Osteocyte (in vitro differentiated cells): Measurements from ENCODE around the gene POLR1H. TPM values are rescaled to one million over a fixed set of nuclear protein-coding genes. Genes with fewer than 3 reads are reported as not detected.

Source experiments
- DNase-seq: peaks from one replicate; pipeline ENCODE4 v3.0.0; 2021; ENCODE audit warnings: mixed read lengths; ENCODE audit not compliant: unreplicated experiment; ENCODE audit errors: extremely low spot score
- H3K27ac Mint-ChIP-seq: one replicate; pipeline ENCODE4 v1.8.0; 2021; ENCODE audit warnings: mild to moderate bottlenecking, mixed read lengths; ENCODE audit not compliant: unreplicated experiment
- H3K27me3 Mint-ChIP-seq: one replicate; pipeline ENCODE4 v1.8.0; 2021; ENCODE audit warnings: mixed read lengths; ENCODE audit not compliant: unreplicated experiment
- H3K36me3 Mint-ChIP-seq: one replicate; pipeline ENCODE4 v1.8.0; 2021; ENCODE audit warnings: mixed read lengths; ENCODE audit not compliant: unreplicated experiment
- H3K4me1 Mint-ChIP-seq: one replicate; pipeline ENCODE4 v1.8.0; 2021; ENCODE audit warnings: mixed read lengths; ENCODE audit not compliant: unreplicated experiment
- H3K4me3 Mint-ChIP-seq: one replicate; pipeline ENCODE4 v1.8.0; 2021; ENCODE audit warnings: mild to moderate bottlenecking, moderate library complexity, mixed read lengths; ENCODE audit not compliant: unreplicated experiment
- H3K9me3 Mint-ChIP-seq: one replicate; pipeline ENCODE4 v1.8.0; 2021; ENCODE audit warnings: mixed read lengths; ENCODE audit not compliant: unreplicated experiment
- CTCF ChIP-seq: fragments of 200-600 bp; sonication (generic); IDR thresholded peaks from 2 replicates; pipeline ENCODE4 v1.5.0; 2021; ENCODE audit warnings: antibody characterized with exemption, mild to moderate bottlenecking, moderate library complexity
- total RNA-seq: library from RNA; stranded (reverse); gene quantifications from 2 replicates; pipeline ENCODE4 v1.2.1, GENCODE V29; 2021

The POLR1H gene
- total RNA-seq, 1 donor from 2014 or later: 20.1 TPM

DNA sequence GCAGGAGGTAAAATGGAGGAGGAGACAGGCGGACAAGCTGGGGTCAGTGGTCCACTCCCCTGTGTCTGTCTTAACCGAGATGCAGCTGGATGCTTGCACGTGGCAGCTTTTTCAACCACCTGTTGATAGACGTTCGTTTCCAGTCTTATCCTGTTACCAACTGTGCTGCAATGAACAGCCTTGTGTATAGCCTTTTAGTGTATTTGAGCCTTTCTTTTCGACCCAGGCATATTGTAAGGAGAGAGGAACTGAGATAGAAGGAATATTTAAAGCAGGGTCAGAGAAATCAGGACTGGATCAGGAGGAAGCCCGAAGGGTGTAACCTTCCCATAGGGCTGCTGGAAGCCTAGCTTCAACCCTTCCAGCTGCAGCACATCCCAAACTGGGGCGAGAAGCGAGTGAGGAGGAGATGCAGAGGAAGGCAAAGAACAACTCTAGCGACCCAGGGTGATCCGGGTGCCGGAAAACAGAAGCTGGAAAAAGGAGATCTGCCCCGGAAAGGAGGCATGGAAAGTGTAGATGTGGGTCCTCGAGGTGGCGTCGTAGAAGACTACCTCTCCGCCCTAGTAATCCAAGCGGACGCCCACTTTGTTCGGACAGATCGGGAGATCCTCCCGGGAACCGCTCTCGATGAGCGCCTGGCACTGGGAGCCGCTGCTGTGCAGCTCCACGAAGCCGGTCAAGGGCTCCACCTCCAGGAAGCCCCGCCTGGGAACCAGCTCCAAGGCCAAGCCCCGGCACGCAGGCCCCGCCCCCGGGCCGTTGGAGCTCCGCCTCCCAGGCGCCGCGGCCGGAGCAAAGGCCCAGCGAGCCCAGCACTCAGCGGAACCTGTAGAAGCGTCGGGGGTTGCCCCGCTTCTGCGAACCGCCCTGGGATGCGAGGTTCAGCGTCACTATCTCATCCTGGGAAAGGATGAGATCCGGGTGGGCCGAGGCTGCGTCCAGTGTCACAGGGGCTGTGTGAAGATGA is 40.7 kb downstream of the POLR1H start:
- Mint-ChIP-seq H3K27ac (no peak overlapping the region), H3K9me3 (no peaks in the 10 kb centered on the region), H3K36me3 (no peaks in the 10 kb centered on the region), H3K4me1 (peaks cover 31% of the 10 kb centered on the region), H3K27me3 (peaks cover 61% of the 10 kb centered on the region), H3K4me3 (peak overlapping the region; percentile 73)
- peak; percentile 95 for DNase-seq
- peak; percentile 40 for TF ChIP-seq CTCF

DNA sequence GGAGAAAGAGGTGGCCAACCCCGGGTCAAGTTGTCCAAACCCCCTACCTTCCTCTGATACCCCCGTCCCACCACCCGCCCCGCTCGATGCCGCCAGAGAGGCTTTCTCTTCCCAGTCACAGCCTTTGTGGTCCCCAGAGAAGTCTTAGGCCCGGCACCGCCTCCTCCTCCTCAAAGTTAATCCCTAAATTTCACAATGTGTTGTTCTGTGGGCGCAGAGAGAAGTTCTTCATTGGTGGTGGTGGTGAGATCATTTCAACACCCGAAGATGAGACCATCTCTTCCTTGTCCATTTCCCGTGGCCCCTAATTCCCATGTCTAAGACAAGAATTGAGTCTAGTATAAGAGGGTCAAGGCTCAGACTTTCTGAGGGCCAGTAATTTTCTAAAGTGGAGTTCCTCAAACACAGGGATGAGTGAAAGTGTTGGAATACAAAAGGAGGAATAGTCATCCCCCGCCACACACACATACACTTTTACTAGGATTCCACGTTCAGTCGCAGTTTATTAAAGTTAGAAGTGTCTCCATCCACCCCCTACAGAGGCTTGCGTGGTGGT is 41.4 kb downstream of the POLR1H start:
- DNase-seq: no peak

GRCh38 chr6:30102970-30103871 is 42.2 kb downstream of the POLR1H start:
- Mint-ChIP-seq H3K4me1 (peaks cover 31% of the 10 kb centered on the region), H3K36me3 (no peaks in the 10 kb centered on the region), H3K27ac (peak overlapping the region; percentile 50), H3K4me3 (peak overlapping the region; percentile 73), H3K9me3 (no peaks in the 10 kb centered on the region), H3K27me3 (peaks cover 56% of the 10 kb centered on the region)
- TF ChIP-seq CTCF: peak; percentile 93
- peak; percentile 91 for DNase-seq

More for the DNA sequence above, 41.4 kb downstream of the POLR1H start:
- H3K27ac Mint-ChIP-seq: peak overlapping the region; percentile 50
- no peak for TF ChIP-seq CTCF
- H3K4me1 Mint-ChIP-seq: peaks cover 31% of the 10 kb centered on the region
- no peaks in the 10 kb centered on the region for H3K9me3 Mint-ChIP-seq
- peak overlapping the region; percentile 73 for H3K4me3 Mint-ChIP-seq
- no peaks in the 10 kb centered on the region for H3K36me3 Mint-ChIP-seq
- H3K27me3 Mint-ChIP-seq: peaks cover 55% of the 10 kb centered on the region

DNA sequence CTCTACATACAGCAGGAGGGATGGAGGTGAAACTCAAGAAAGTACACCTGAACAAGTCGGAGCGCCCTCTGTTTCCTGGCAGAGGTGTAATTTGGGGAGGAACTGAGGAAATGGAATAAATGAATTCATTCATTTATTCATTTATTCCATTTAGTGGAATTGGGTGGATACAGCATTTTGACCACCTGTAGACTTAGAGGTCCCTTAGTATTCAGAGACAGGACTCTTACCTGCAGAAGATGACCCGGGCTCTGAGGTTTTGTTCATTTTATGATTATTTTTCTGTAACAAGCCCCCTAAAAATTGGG is 42.8 kb downstream of the POLR1H start:
- Mint-ChIP-seq H3K4me3 (peak overlapping the region; percentile 73), H3K27ac (no peak overlapping the region), H3K4me1 (peaks cover 31% of the 10 kb centered on the region), H3K36me3 (no peaks in the 10 kb centered on the region), H3K27me3 (peaks cover 54% of the 10 kb centered on the region), H3K9me3 (no peaks in the 10 kb centered on the region)
- DNase-seq: no peak
- no peak for TF ChIP-seq CTCF
